K562 (cell line): ENCODE results near the gene TRANK1. TPM values are rescaled to one million over a fixed set of nuclear protein-coding genes. Genes with fewer than 3 reads are reported as not detected.

Experiments used
- GTF3C2 ChIP-seq: IDR thresholded peaks from 3 replicates; pipeline ENCODE4 v1.6.1; 2011; ENCODE audit warnings: borderline replicate concordance, mild to moderate bottlenecking, moderate library complexity; ENCODE audit not compliant: insufficient read length; ENCODE audit errors: extremely low read depth
- HDGF ChIP-seq: fragments of 450-650 bp; IDR thresholded peaks from 2 replicates; pipeline ENCODE4 v1.6.1; 2016
- MCM2 ChIP-seq: fragments of 450-650 bp; IDR thresholded peaks from 2 replicates; pipeline ENCODE4 v1.6.1; 2017; ENCODE audit warnings: low read depth, mild to moderate bottlenecking
- MYNN ChIP-seq, 2 experiments: sonication (generic); formaldehyde crosslinking in 1 of 2; IDR thresholded peaks; 2 replicates each; pipeline versions ENCODE4 v1.5.0 to v1.6.1; 2016 to 2020; ENCODE audit warnings: antibody characterized with exemption in 1 of 2, missing genetic modification reagents in 1 of 2
- NFE2 ChIP-seq: IDR thresholded peaks from 2 replicates; pipeline ENCODE4 v1.6.1; 2014; ENCODE audit warnings: antibody characterized with exemption, low read depth
- SMAD4 ChIP-seq: fragments of 250-450 bp; sonication (Bioruptor Pico); conservative IDR thresholded peaks from 2 replicates; pipeline ENCODE4 v1.8.0; 2021; ENCODE audit warnings: inconsistent platforms, mild to moderate bottlenecking, moderate library complexity
- SRSF7 ChIP-seq: fragments of 200-400 bp; formaldehyde crosslinking; optimal IDR thresholded peaks from 2 replicates; pipeline ENCODE3; 2017; ENCODE audit warnings: mild to moderate bottlenecking, low read depth, low read length
- TCFL5 ChIP-seq: fragments of 250-450 bp; sonication (Bioruptor Pico); conservative IDR thresholded peaks from 2 replicates; pipeline ENCODE4 v1.6.1; 2021; ENCODE audit warnings: mild to moderate bottlenecking, moderate library complexity, matching md5 sums
- YY1 ChIP-seq, 3 experiments: IDR thresholded peaks; 2 replicates each; pipeline ENCODE4 v1.6.1; 2011; ENCODE audit warnings: low read length in 2 of 3, mild to moderate bottlenecking in 2 of 3, moderate library complexity in 2 of 3, borderline replicate concordance in 1 of 3, control low read depth in 1 of 3, low read depth in 1 of 3; ENCODE audit not compliant: insufficient read depth in 3 of 3, insufficient replicate concordance in 2 of 3, control insufficient read depth in 1 of 3, insufficient read length in 1 of 3; ENCODE audit errors: extremely low read depth in 1 of 3
- ZBED1 ChIP-seq: IDR thresholded peaks from 2 replicates; pipeline ENCODE4 v1.6.1; 2014
- ZBTB11 ChIP-seq, 3 experiments: fragments of 200-800 bp in 1 of 3; fragments of 250-450 bp in 1 of 3; fragments of 450-650 bp in 1 of 3; sonication (Bioruptor Pico) in 1 of 3; sonication (Bioruptor generic) in 1 of 3; formaldehyde crosslinking in 1 of 3; IDR thresholded peaks; 2 replicates each; pipeline versions ENCODE4 v1.6.1 to v1.8.0; 2016 to 2022; ENCODE audit warnings: mild to moderate bottlenecking in 2 of 3, missing genetic modification characterization in 2 of 3, missing compliant biosample characterization in 1 of 3, moderate library complexity in 1 of 3
- ZBTB2 ChIP-seq: fragments of 450-650 bp; IDR thresholded peaks from 2 replicates; pipeline ENCODE4 v1.6.1; 2016; ENCODE audit warnings: antibody characterized with exemption
- ZBTB26 ChIP-seq: fragments of 450-650 bp; formaldehyde crosslinking; IDR thresholded peaks from 2 replicates; pipeline ENCODE4 v1.4.0; 2022; ENCODE audit warnings: missing genetic modification characterization
- ZFX ChIP-seq: sonication (generic); formaldehyde crosslinking; IDR thresholded peaks from 2 replicates; pipeline ENCODE4 v1.8.0; 2022; ENCODE audit warnings: mild to moderate bottlenecking, missing genetic modification reagents, moderate library complexity
- ZNF780A ChIP-seq: fragments of 250-450 bp; sonication (Bioruptor Pico); IDR thresholded peaks from 2 replicates; pipeline ENCODE4 v1.5.0; 2021; ENCODE audit warnings: mild to moderate bottlenecking
- polyA plus RNA-seq, 8 experiments: library from polyadenylated mRNA; depleted of rRNA in 4 of 8; stranded (reverse) in 5 of 8; unstranded in 3 of 8; fragments of >200 nt; fragmentation: Nextera tagmentation in 2 of 8; fragmentation: Illumina TruSeq in 1 of 8; extraction: Ambion mirVana in 2 of 8; extraction: Trizol in 1 of 8; gene quantifications; 2 replicates each; pipeline versions ENCODE4 v1.2.1 to v1.2.3, GENCODE V29; 2011 to 2014; ENCODE audit warnings: inconsistent platforms in 1 of 8, missing spikeins in 1 of 8
- total RNA-seq, 7 experiments: library from RNA; depleted of rRNA in 6 of 7; stranded (reverse); fragments of >200 nt in 6 of 7; fragmentation: Illumina TruSeq in 2 of 7; extraction: Trizol in 2 of 7; gene quantifications; 2 replicates each; pipeline versions ENCODE4 v1.2.1 to v1.2.3, GENCODE V29; 2011 to 2021; ENCODE audit warnings: low replicate concordance in 1 of 7
- TF ChIP-seq, protein P1 (sequence below): sonication (generic); formaldehyde crosslinking; IDR thresholded peaks from 2 replicates; pipeline ENCODE4 v1.8.0; 2023; ENCODE audit warnings: mild to moderate bottlenecking, missing genetic modification reagents

The TRANK1 gene
- total and polyA plus RNA-seq, 9 of the 15 experiments (the other 6 are each of a cell fraction or from before 2014, with no cell fraction given): 0.41 to 5.3 (median 2.1) TPM

GRCh38 chr3:36992806-36993325 is 48.0 kb upstream of the TRANK1 start, which contains the start of gene EPM2AIP1 (continued):
- TF ChIP-seq MCM2 (no peak), ZBED1 (no peak), MYNN (IDR thresholded peaks at IDR 0.05) (peak; percentile 47; the same call in 1 of the 2 replicates), MYNN (CRISPR knock-in tag; IDR thresholded peaks at IDR 0.05) (no peak), ZNF780A (CRISPR knock-in tag) (no peak), ZBTB26 (CRISPR knock-in tag) (peak; percentile 90), SMAD4 (CRISPR knock-in tag) (peak; percentile 82), HDGF (no peak), NFE2 (peak; percentile 51), ZFX (CRISPR knock-in tag) (peak; percentile 99), TCFL5 (CRISPR knock-in tag) (no peak), SRSF7 (no peak), GTF3C2 (no peak), ZBTB11 (CRISPR knock-in tag; IDR thresholded peaks at IDR 0.05) (peak in 1 of 3 experiments; percentile 32; a peak in 1 of 6 replicates), ZBTB2 (0 out of 2 replicates have a peak, but pooled peaks have one; percentile 58), YY1 (IDR thresholded peaks at IDR 0.05; ENCODE audit: borderline replicate concordance in 1 of 3, control insufficient read depth in 1 of 3, extremely low read depth in 1 of 3, insufficient read depth in 3 of 3, insufficient read length in 1 of 3, insufficient replicate concordance in 2 of 3, low read depth in 1 of 3, low read length in 2 of 3) (peak; percentile 9 to 89 (median 81))
- TF ChIP-seq, protein P1, sequence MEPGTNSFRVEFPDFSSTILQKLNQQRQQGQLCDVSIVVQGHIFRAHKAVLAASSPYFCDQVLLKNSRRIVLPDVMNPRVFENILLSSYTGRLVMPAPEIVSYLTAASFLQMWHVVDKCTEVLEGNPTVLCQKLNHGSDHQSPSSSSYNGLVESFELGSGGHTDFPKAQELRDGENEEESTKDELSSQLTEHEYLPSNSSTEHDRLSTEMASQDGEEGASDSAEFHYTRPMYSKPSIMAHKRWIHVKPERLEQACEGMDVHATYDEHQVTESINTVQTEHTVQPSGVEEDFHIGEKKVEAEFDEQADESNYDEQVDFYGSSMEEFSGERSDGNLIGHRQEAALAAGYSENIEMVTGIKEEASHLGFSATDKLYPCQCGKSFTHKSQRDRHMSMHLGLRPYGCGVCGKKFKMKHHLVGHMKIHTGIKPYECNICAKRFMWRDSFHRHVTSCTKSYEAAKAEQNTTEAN (CRISPR knock-in tag): peak; percentile 86; the same call in 1 of the 2 replicates
